HUES6 (cell line): ENCODE measurements around the gene SAT1.

Experiments used
- H3K27ac ChIP-seq: 2 replicates; pipeline ENCODE4 v1.7.0; 2013; ENCODE audit warnings: low read depth, mild to moderate bottlenecking, low read length, inconsistent platforms
- H3K27me3 ChIP-seq: 2 replicates; pipeline ENCODE4 v1.6.1; 2013; ENCODE audit warnings: low read length; ENCODE audit not compliant: control insufficient read depth, insufficient read depth
- H3K36me3 ChIP-seq: 2 replicates; pipeline ENCODE4 v1.6.1; 2013; ENCODE audit warnings: low read length; ENCODE audit not compliant: control insufficient read depth, insufficient read depth
- H3K4me1 ChIP-seq: 2 replicates; pipeline ENCODE4 v1.6.1; 2013; ENCODE audit warnings: low read length; ENCODE audit not compliant: control insufficient read depth, insufficient read depth
- H3K4me3 ChIP-seq: 2 replicates; pipeline ENCODE4 v1.5.1; 2013; ENCODE audit warnings: low read depth, low read length
- H3K9ac ChIP-seq: one replicate; pipeline ENCODE4 v1.6.1; 2013; ENCODE audit warnings: mild to moderate bottlenecking, low read length
- H3K9me3 ChIP-seq: 2 replicates; pipeline ENCODE4 v1.6.1; 2013; ENCODE audit warnings: low read depth, low read length; ENCODE audit not compliant: control insufficient read depth, insufficient read depth

SAT1 gene

GRCh38 chrX:23822841-23823240, 39.9 kb downstream of the SAT1 start:
- no peak overlapping the region for H3K9ac ChIP-seq
- H3K9me3 ChIP-seq: no peaks in the 10 kb centered on the region
- no peaks in the 10 kb centered on the region for H3K36me3 ChIP-seq
- H3K27me3 ChIP-seq: no peaks in the 10 kb centered on the region; the same call in 1 of the 2 replicates
- no peak overlapping the region for H3K27ac ChIP-seq
- H3K4me1 ChIP-seq: no peaks in the 10 kb centered on the region
- H3K4me3 ChIP-seq: no peak overlapping the region

- no peaks in the 10 kb centered on the region; the same call in 1 of the 2 replicates for H3K27me3 ChIP-seq
- H3K4me1 ChIP-seq: no peaks in the 10 kb centered on the region
- no peak overlapping the region for H3K4me3 ChIP-seq
- no peak overlapping the region for H3K9ac ChIP-seq
- H3K36me3 ChIP-seq: no peaks in the 10 kb centered on the region
- H3K27ac ChIP-seq: no peak overlapping the region
- H3K9me3 ChIP-seq: no peaks in the 10 kb centered on the region
Observed at GRCh38 chrX:23825675-23826074, 42.7 kb downstream of the SAT1 start.

GRCh38 chrX:23826216-23826615, 43.2 kb downstream of the SAT1 start:
- Histone ChIP-seq H3K4me1 (no peaks in the 10 kb centered on the region), H3K27ac (no peak overlapping the region), H3K9ac (no peak overlapping the region), H3K9me3 (no peaks in the 10 kb centered on the region), H3K4me3 (no peak overlapping the region), H3K36me3 (no peaks in the 10 kb centered on the region), H3K27me3 (no peaks in the 10 kb centered on the region; the same call in 1 of the 2 replicates)

- H3K4me1 ChIP-seq: no peaks in the 10 kb centered on the region
- H3K27ac ChIP-seq: no peak overlapping the region
- H3K36me3 ChIP-seq: no peaks in the 10 kb centered on the region
- no peaks in the 10 kb centered on the region; the same call in 1 of the 2 replicates for H3K27me3 ChIP-seq
- no peak overlapping the region for H3K4me3 ChIP-seq
- H3K9ac ChIP-seq: no peak overlapping the region
- H3K9me3 ChIP-seq: no peaks in the 10 kb centered on the region
Observed at GRCh38 chrX:23826653-23827052, 43.7 kb downstream of the SAT1 start.

GRCh38 chrX:23828881-23829280, 45.9 kb downstream of the SAT1 start:
- Histone ChIP-seq H3K27me3 (no peaks in the 10 kb centered on the region; the same call in 1 of the 2 replicates), H3K9me3 (no peaks in the 10 kb centered on the region), H3K36me3 (no peaks in the 10 kb centered on the region), H3K4me1 (no peaks in the 10 kb centered on the region), H3K27ac (no peak overlapping the region), H3K4me3 (no peak overlapping the region), H3K9ac (no peak overlapping the region)

GRCh38 chrX:23832721-23833120, 49.7 kb downstream of the SAT1 start:
- Histone ChIP-seq H3K4me3 (no peak overlapping the region), H3K4me1 (no peaks in the 10 kb centered on the region), H3K9me3 (no peaks in the 10 kb centered on the region), H3K36me3 (no peaks in the 10 kb centered on the region), H3K27me3 (no peaks in the 10 kb centered on the region; the same call in 1 of the 2 replicates), H3K9ac (no peak overlapping the region), H3K27ac (no peak overlapping the region)
